Measurements from ENCODE around the gene DCANP1. TPM values are rescaled to one million over a fixed set of nuclear protein-coding genes. Genes with fewer than 3 reads are reported as not detected.
A peak's percentile ranks its signal among the peaks of the same experiment; 100 is the strongest.

Gene DCANP1
- total and polyA plus RNA-seq, 8 donors, result not detected

GRCh38 chr5:135488727-135489465 lies 41.7 kb upstream of the DCANP1 start:
- WGBS, 2 donors, result 1 to 2% methylated on average over 40 to 44 of the region's 44 CpGs
- Histone ChIP-seq H3K9me3 (no peaks in the 10 kb centered on the region), H3K4me1 (peaks cover 0 to 9% (median 3%) of the 10 kb centered on the region in 3 donors), H3K36me3 (no peaks in the 10 kb centered on the region), H3K27me3 (peaks cover 0 to 17% (median 6%) of the 10 kb centered on the region in 4 donors), H3K27ac (no peak overlapping the region), H3K4me3 (peak overlapping the region in 1 of 4 donors; percentile 18)
- DNase-seq (no peak), FAIRE-seq (no peak), ATAC-seq (peak in 3 of 4 donors; percentile 33 to 62 (median 48))
- intact Hi-C loops (cut with DNase I), result no loop called here
- no peak for TF ChIP-seq CTCF (IDR thresholded peaks at IDR 0.05)

GRCh38 chr5:135487839-135488514 lies 40.8 kb upstream of the DCANP1 start:
- no peak for TF ChIP-seq CTCF (IDR thresholded peaks at IDR 0.05)
- H3K27me3 ChIP-seq, result peaks cover 0 to 17% (median 6%) of the 10 kb centered on the region in 4 donors
- no peak for ATAC-seq
- H3K4me1 ChIP-seq, result peaks cover 0 to 9% (median 3%) of the 10 kb centered on the region in 3 donors
- no peak for DNase-seq
- no peak overlapping the region for H3K4me3 ChIP-seq
- no peak overlapping the region for H3K27ac ChIP-seq
- H3K9me3 ChIP-seq, result no peaks in the 10 kb centered on the region
- FAIRE-seq, result no peak
- no peaks in the 10 kb centered on the region for H3K36me3 ChIP-seq
- WGBS, 2 donors, result 19 to 21% methylated on average over 11 of the region's 11 CpGs
- intact Hi-C loops (cut with DNase I), result no loop called here

DNA sequence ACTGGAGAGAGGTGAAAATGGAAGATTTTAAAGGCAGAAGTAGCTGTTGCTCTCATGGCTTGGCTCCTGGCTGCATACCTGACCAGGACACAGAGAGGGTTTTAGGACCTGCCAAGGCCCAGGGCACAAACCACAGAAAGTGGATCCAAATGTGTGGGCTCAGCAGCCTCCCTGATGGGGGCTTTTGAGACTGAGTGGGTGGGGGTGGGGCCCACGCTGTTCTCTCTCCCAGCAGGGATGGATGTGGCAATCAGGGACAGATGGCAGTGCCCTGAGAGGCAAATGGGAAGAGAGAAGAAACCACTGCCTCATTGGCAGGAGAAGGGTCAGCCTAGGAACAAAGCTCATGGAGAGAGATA lies 39.9 kb upstream of the DCANP1 start:
- intact Hi-C loops (cut with DNase I), result no loop called here
- FAIRE-seq, result no peak
- no peak for ATAC-seq
- H3K27me3 ChIP-seq, result peaks cover 0 to 13% (median 6%) of the 10 kb centered on the region in 4 donors
- H3K27ac ChIP-seq, result no peak overlapping the region
- H3K9me3 ChIP-seq, result no peaks in the 10 kb centered on the region
- H3K4me3 ChIP-seq, result no peak overlapping the region
- WGBS, 2 donors, result 40 to 44% methylated on average over 1 of the region's 1 CpG
- H3K36me3 ChIP-seq, result no peaks in the 10 kb centered on the region
- peaks cover 0 to 9% (median 3%) of the 10 kb centered on the region in 3 donors for H3K4me1 ChIP-seq
- no peak for DNase-seq
- no peak for TF ChIP-seq CTCF (IDR thresholded peaks at IDR 0.05)

- no peaks in the 10 kb centered on the region for H3K36me3 ChIP-seq
- DNase-seq (no peak), ATAC-seq (no peak), FAIRE-seq (no peak)
- H3K27ac ChIP-seq, result no peak overlapping the region
- TF ChIP-seq CTCF (IDR thresholded peaks at IDR 0.05), result no peak
- H3K9me3 ChIP-seq, result no peaks in the 10 kb centered on the region
- no peak overlapping the region for H3K4me3 ChIP-seq
- intact Hi-C loops (cut with DNase I), result no loop called here
- peaks cover 0 to 9% (median 3%) of the 10 kb centered on the region in 3 donors for H3K4me1 ChIP-seq
- 37 to 44% methylated on average over 13 of the region's 13 CpGs for WGBS, 2 donors
- H3K27me3 ChIP-seq, result peaks cover 0 to 8% (median 6%) of the 10 kb centered on the region in 4 donors
These were observed 39.2 kb upstream of the DCANP1 start for GRCh38 chr5:135486131-135487036.

Measured in pancreas (tissue), 10 donors.